Islet of Langerhans (tissue), 1 donor: ENCODE results near the gene SEMA4F.

Experiments used
- FAIRE-seq: peaks from one replicate; lab custom pipeline; 2011; peaks lifted over from hg19 to GRCh38; lab: Jason Lieb, UNC

The SEMA4F gene

DNA sequence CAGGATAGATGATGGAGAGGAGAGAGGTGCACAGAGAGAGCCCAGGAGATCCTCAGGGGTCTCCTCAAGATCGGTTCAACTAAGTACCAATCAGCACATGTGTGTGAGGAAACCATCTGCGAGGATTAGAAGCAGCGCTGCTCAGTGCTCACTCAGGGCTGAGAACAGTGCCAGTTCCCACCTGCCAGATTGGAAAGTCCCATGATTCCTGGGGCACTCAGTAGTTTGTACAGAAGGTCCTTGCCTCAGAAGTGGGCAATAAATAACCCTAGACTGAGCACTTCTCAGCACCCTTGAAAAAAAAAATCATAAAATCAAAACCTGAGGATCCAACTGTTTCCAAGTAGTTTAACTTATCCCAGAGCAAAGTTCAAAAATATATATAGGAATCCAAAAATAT, 53.8 kb downstream of the SEMA4F start:
- no peak for FAIRE-seq

GRCh38 chr2:74708296-74708695, 54.2 kb downstream of the SEMA4F start:
- FAIRE-seq, result no peak

GRCh38 chr2:74708883-74709282, 54.8 kb downstream of the SEMA4F start:
- FAIRE-seq, result no peak

DNA sequence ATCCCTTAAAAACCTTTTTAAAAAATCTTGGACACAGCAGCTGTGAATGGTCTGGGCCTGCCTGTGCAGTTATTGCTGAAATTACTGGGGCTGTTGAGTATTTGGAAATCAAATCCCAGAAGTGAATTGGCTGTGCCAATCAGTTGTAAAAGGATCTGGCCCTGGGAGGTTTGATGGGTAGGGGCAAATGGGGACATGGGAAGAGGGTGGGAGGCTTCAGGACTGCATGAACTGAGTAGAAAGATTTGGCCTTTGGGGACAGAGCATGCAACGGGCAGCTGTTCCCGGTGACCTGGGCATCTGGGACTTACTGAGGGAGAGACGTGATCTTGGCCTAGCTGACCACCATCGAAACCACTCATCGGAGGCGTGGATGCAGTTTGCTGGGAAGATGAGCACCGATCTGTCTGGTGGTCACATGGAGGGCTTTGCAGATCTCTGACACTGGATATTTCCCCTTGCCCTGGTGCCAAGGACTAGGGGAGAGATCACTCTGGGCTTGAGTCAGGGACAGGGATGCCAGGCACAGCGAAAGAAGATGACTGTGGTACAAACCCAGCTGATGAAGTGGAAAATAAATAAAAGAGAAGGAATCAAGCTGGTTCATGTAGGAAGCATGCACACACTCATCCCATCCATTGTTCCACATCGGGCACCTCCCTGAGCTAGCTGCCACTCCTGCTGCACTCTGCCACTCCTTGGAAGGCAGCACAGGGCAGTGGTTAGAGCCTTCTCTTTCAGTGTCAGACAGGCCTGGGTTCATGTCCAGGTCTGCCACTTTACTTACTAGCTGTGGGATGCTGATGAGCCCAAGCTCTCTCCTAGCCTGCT, 58.4 kb downstream of the SEMA4F start:
- FAIRE-seq, result no peak

DNA sequence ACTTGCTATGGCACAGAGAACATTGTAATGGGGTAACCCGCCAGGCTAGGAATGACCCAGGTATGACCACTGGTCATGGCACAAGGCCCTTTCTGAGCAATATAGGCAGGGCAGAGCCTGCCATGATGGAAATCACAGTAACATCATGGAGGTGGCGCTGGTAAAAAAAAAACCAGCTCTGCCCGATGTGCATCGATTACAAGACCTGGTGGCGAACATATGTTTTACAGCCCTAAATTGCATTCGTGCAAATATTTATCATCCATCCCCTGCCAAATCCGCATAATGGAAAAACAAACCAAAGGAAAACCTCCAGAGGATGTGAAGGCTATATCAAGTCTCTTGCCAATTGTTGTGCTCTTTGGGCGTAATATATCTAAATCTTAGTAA, 60.6 kb downstream of the SEMA4F start:
- FAIRE-seq, result no peak

DNA sequence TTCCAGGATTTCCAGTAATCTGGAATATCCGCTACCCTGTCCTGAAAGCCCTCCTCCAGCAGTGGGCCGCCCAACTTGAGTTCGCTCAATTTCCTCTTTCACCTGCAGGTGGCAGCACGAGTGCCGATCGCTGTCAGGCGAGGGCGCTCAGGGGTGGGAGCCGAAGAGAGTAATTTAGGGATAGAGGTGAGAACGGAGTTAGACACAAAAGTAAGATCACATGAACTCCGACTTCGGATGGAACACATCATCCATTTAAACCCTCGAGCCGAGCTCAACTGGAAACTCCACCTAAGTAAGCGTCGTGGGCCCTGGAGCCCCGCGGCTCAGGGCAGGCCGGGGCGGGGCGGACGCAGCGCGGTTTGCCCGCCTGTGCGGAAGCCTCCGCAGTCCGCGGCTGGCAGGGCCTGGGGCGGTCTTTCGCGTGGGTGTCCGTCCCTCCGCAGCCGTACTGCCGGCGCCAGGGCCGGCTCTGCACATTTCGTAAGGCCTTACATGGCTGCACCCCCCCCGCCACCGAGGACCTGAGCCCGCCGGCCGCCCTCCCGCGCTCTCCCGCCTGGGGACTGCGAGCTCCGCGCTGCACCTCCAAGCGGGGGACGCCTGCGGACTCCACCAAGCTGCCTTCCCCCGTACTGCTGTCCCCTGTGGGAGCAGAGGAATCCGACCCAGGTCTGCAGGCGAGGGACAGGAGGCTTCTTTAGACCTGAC, 61.2 kb downstream of the SEMA4F start:
- peak; percentile 55 for FAIRE-seq

DNA sequence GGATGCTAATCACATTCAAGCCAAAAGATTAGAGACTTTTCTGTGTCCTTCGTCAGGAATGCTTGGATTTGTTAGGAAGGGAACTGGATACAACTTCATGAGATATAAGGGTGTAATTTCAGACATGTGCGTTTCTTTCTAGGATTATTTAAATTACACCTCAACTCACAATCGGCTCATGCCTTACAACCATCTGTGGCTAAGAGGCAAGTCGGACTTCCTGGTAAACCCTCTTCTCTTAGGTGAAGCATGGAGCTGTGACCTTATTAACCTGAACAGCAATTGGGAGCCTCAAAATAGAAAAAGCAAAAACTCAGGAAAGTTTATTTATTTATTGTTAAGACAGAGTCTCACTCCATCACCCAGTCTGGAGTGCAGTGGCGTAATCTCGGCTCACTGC, 61.8 kb downstream of the SEMA4F start:
- no peak for FAIRE-seq

DNA sequence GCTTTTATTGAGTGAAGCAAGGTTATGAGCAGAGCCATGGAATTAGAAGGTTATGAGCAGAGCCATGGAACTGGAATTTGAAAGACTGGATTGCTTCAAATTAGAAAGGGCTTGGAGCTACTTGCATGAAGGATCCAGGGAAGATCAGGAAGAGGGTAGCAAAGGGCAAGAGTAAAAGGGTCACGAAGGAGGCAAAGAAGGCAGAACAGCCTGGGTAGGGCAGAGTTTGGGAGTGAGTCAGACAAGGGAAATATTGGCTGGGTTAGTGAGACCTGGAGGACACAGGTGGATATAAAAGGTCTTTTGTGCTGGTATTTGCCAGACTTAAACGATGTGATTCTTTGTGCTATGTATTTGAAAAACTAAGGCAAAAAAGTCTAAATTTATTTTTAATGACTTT, 65.0 kb downstream of the SEMA4F start:
- FAIRE-seq, result no peak

GRCh38 chr2:74721316-74721715, 67.3 kb downstream of the SEMA4F start:
- no peak for FAIRE-seq

DNA sequence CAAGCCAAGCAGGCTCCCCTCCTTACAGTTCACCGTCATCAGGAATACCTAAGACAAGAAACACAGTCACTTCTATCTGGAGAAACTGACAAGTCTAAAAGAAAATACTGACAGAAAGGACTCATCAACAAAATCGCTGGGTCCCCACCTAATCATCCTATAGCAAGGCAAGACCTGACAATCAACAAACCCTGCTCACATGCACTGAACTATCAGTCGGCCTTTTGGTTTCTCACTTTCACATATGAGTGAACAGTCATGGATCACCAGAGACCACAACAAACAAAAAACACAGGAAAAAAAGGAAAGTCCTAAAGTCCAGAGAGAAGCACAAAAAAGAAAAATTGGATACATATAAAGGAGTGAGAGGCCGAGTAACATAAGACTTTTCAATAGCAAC, 70.4 kb downstream of the SEMA4F start:
- no peak for FAIRE-seq

GRCh38 chr2:74725287-74725686, 71.2 kb downstream of the SEMA4F start:
- no peak for FAIRE-seq

DNA sequence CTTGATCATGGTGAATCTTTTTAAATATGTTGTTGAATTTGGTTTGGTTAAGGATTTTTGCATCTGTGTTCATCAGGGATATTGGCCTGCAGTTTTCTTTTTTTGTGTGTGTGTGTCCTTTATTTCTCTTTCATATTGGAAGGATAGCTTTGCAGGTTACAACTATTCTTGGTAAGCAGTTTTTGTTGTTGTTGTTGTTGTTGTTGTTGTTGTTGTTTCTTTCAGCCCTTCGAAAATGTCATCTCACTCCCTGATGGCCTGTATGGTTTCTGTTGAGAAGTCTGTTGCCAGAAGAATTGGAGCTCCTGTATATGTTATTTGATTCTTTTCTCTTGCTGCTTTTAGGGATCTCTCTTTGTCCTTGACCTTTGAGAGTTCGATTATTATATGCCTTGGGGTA, 74.8 kb downstream of the SEMA4F start:
- no peak for FAIRE-seq

DNA sequence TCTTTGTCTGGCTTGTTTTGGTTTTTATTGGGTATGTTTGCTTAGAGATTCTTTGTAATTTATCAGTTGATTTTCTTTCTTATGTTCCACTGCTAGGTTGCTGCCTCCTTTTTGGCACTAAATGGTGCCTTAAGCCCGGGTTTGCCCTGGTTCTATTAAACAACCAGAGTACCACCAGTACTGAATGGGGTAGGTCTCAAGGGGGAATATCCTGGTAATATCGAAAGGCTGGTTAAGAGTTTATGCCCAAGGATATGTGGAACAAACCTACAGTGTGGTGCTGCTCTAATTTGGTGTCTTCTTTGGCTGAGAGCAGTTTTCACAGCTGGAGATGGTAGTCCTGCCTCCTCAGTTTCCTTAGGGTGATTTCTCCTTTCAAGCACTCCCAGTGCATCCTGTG, 76.5 kb downstream of the SEMA4F start:
- no peak for FAIRE-seq
